Common myeloid progenitor, CD34-positive (primary cell): Measurements from ENCODE around the gene GHRH.

Experiments used
- CTCF ChIA-PET: fragments of 350-600 bp; sonication (Branson Sonifier 250); formaldehyde crosslinking; loops from one replicate; lab custom pipeline; 2021; ENCODE audit warnings: antibody characterized with exemption; lab: Charles Lee
- POLR2A ChIA-PET: fragments of 350-600 bp; sonication (Branson Sonifier 250); formaldehyde crosslinking; loops from one replicate; lab custom pipeline; 2021; ENCODE audit warnings: antibody characterized with exemption; lab: Charles Lee
- DNase-seq, 3 donors: peaks; one replicate each; pipeline versions ENCODE4 v3.0.0 to v3.0.0-alpha.2; 2013
- H3K27ac ChIP-seq, 2 experiments: 1 replicate in 1 of 2; 2 replicates in 1 of 2; pipeline ENCODE4 v1.7.0; 2013; ENCODE audit warnings: inconsistent platforms in 2 of 2, low read length in 2 of 2, mild to moderate bottlenecking in 2 of 2, low read depth in 1 of 2, moderate library complexity in 1 of 2; ENCODE audit not compliant: severe bottlenecking in 2 of 2, insufficient read depth in 1 of 2, poor library complexity in 1 of 2
- H3K27me3 ChIP-seq, 5 experiments: replicated peaks in 2 of 5; 1 replicate in 3 of 5; 2 replicates in 2 of 5; pipeline versions ENCODE4 v1.6.1 to v1.7.0; 2013; ENCODE audit warnings: low read length in 4 of 5, mild to moderate bottlenecking in 2 of 5, moderate library complexity in 2 of 5, inconsistent platforms in 1 of 5; ENCODE audit not compliant: insufficient read depth in 5 of 5, control insufficient read depth in 4 of 5
- H3K36me3 ChIP-seq, 4 experiments: 1 replicate in 2 of 4; 2 replicates in 2 of 4; pipeline versions ENCODE4 v1.6.1 to v1.7.0; 2013; ENCODE audit warnings: low read length in 3 of 4, control low read depth in 1 of 4, mild to moderate bottlenecking in 1 of 4; ENCODE audit not compliant: control insufficient read depth in 4 of 4, insufficient read depth in 4 of 4
- H3K4me1 ChIP-seq, 4 experiments: 1 replicate in 3 of 4; 2 replicates in 1 of 4; pipeline versions ENCODE4 v1.6.1 to v1.7.1; 2013; ENCODE audit warnings: low read length in 3 of 4, mild to moderate bottlenecking in 3 of 4, control low read depth in 1 of 4, inconsistent platforms in 1 of 4, moderate library complexity in 1 of 4; ENCODE audit not compliant: control insufficient read depth in 4 of 4, insufficient read depth in 4 of 4; ENCODE audit errors: control extremely low read depth in 1 of 4
- H3K4me3 ChIP-seq, 7 experiments: 1 replicate in 4 of 7; 2 replicates in 3 of 7; pipeline versions ENCODE4 v1.5.1 to v1.7.0; 2013; ENCODE audit warnings: mild to moderate bottlenecking in 7 of 7, low read length in 6 of 7, moderate library complexity in 6 of 7, inconsistent platforms in 2 of 7, low read depth in 2 of 7, control low read depth in 1 of 7; ENCODE audit not compliant: insufficient read depth in 4 of 7, control insufficient read depth in 1 of 7; ENCODE audit errors: extremely low read depth in 1 of 7
- H3K9me3 ChIP-seq, 5 experiments: 1 replicate in 4 of 5; 2 replicates in 1 of 5; pipeline versions ENCODE4 v1.6.1 to v1.7.1; 2013; ENCODE audit warnings: low read length in 4 of 5, mild to moderate bottlenecking in 2 of 5, inconsistent platforms in 1 of 5, low read depth in 1 of 5, moderate library complexity in 1 of 5; ENCODE audit not compliant: control insufficient read depth in 4 of 5, insufficient read depth in 2 of 5; ENCODE audit errors: control extremely low read depth in 1 of 5
- WGBS: methylation state at CpG from one replicate; pipeline ENCODE4 v1.1.5; 2013; ENCODE audit not compliant: insufficient coverage; 5-methylcytosine and 5-hydroxymethylcytosine counted together

Gene GHRH

GRCh38 chr20:37257988-37258387 lies 3.6 kb downstream of the GHRH start:
- Histone ChIP-seq H3K4me1 (no peaks in the 10 kb centered on the region), H3K27ac (no peak overlapping the region), H3K4me3 (no peak overlapping the region), H3K36me3 (no peaks in the 10 kb centered on the region), H3K9me3 (peaks cover 0 to 3% (median 0%) of the 10 kb centered on the region in 5 experiments), H3K27me3 (no peaks in the 10 kb centered on the region)
- ChIA-PET CTCF (interaction anchor here (0.7 kb wide), 1 partner anchor 66 kb away, joined by 3 read pairs; no protein-coding TSS in a partner anchor), POLR2A (no interaction called here)
- 96% methylated on average over 7 of the region's 9 CpGs for WGBS
- no peak for DNase-seq

- WGBS = 100% methylated on average over 1 of the region's 2 CpGs
- Histone ChIP-seq H3K27me3 (no peaks in the 10 kb centered on the region), H3K27ac (no peak overlapping the region), H3K36me3 (no peaks in the 10 kb centered on the region), H3K4me3 (no peak overlapping the region), H3K4me1 (no peaks in the 10 kb centered on the region), H3K9me3 (peaks cover 0 to 3% (median 0%) of the 10 kb centered on the region in 5 experiments)
- DNase-seq = no peak
- POLR2A ChIA-PET = no interaction called here
- CTCF ChIA-PET = interaction anchor here (0.7 kb wide), 1 partner anchor 66 kb away, joined by 3 read pairs; no protein-coding TSS in a partner anchor
Measured at GRCh38 chr20:37257530-37257929, 4.1 kb downstream of the GHRH start.

- peaks cover 0 to 4% (median 0%) of the 10 kb centered on the region in 4 experiments for H3K4me1 ChIP-seq
- POLR2A ChIA-PET = no interaction called here
Measured at GRCh38 chr20:37256286-37256685, 5.3 kb downstream of the GHRH start.

GRCh38 chr20:37254114-37254878 lies 7.3 kb downstream of the GHRH start:
- Histone ChIP-seq H3K4me3 (no peak overlapping the region), H3K27ac (no peak overlapping the region), H3K27me3 (no peaks in the 10 kb centered on the region), H3K36me3 (no peaks in the 10 kb centered on the region), H3K4me1 (peaks cover 0 to 4% (median 0%) of the 10 kb centered on the region in 4 experiments), H3K9me3 (peaks cover 0 to 3% (median 0%) of the 10 kb centered on the region in 5 experiments)
- DNase-seq = peak in 2 of 3 donors; percentile 20 to 37
- POLR2A ChIA-PET = no interaction called here
- WGBS = 100% methylated on average over 2 of the region's 7 CpGs
- CTCF ChIA-PET = no interaction called here

More at GRCh38 chr20:37256286-37256685, 5.3 kb downstream of the GHRH start:
- CTCF ChIA-PET = interaction anchor here (0.6 to 1.5 kb wide), 4 partner anchors 9 to 1407 kb away, joined by 3 to 6 read pairs (median 4); no protein-coding TSS in a partner anchor
- Histone ChIP-seq H3K36me3 (no peaks in the 10 kb centered on the region), H3K27me3 (no peaks in the 10 kb centered on the region), H3K27ac (no peak overlapping the region), H3K4me3 (no peak overlapping the region), H3K9me3 (peaks cover 0 to 3% (median 0%) of the 10 kb centered on the region in 5 experiments)
- DNase-seq = no peak
- WGBS = 97% methylated on average over 9 of the region's 11 CpGs

DNA sequence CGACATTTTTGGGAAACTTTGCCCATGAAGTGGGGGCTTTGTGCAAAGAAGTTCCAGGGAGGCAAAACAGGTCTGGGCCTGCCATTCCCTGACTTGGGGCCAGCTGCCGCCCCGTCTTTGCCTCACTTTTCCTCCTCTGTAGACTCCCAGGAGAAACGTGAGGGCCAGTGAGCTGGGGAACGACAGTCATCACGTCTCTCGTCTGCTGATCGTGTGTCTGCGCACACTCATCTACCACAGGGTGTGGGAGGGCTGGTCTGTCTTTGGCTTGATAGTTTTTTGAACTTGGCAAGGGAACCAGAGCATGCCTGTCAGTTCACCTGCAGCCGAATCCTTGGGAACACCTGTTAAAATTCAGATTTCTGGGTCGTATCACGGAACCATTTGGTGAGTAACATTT lies 8.5 kb downstream of the GHRH start:
- CTCF ChIA-PET = no interaction called here
- POLR2A ChIA-PET = interaction anchor here (0.7 kb wide), 1 partner anchor 167 kb away, joined by 3 read pairs; no protein-coding TSS in a partner anchor

GRCh38 chr20:37251825-37252477 lies 9.7 kb downstream of the GHRH start:
- no peaks in the 10 kb centered on the region for H3K27me3 ChIP-seq
- no peaks in the 10 kb centered on the region for H3K36me3 ChIP-seq
- H3K4me3 ChIP-seq = no peak overlapping the region
- POLR2A ChIA-PET = interaction anchor here (0.7 kb wide), 1 partner anchor 661 kb away, joined by 3 read pairs; no protein-coding TSS in a partner anchor
- no peak overlapping the region for H3K27ac ChIP-seq
- peaks cover 0 to 3% (median 0%) of the 10 kb centered on the region in 5 experiments for H3K9me3 ChIP-seq
- CTCF ChIA-PET = interaction anchor here (1.9 kb wide), 1 partner anchor 19 kb away, joined by 5 read pairs; no protein-coding TSS in a partner anchor
- H3K4me1 ChIP-seq = peaks cover 0 to 4% (median 0%) of the 10 kb centered on the region in 4 experiments
- WGBS = 78% methylated on average over 15 of the region's 15 CpGs
- no peak for DNase-seq

More for the DNA sequence above, 8.5 kb downstream of the GHRH start:
- H3K9me3 ChIP-seq = peaks cover 0 to 3% (median 0%) of the 10 kb centered on the region in 5 experiments
- no peak for DNase-seq
- no peaks in the 10 kb centered on the region for H3K36me3 ChIP-seq
- H3K27me3 ChIP-seq = no peaks in the 10 kb centered on the region
- H3K4me1 ChIP-seq = peaks cover 0 to 4% (median 0%) of the 10 kb centered on the region in 4 experiments
- H3K27ac ChIP-seq = no peak overlapping the region
- 99% methylated on average over 10 of the region's 12 CpGs for WGBS
- H3K4me3 ChIP-seq = no peak overlapping the region
